Lower lobe of right lung (tissue), 2 donors: ENCODE data around the gene MRPS2. TPM values are rescaled to one million over a fixed set of nuclear protein-coding genes. Genes with fewer than 3 reads are reported as not detected.

Experiments
- ATAC-seq, 2 donors: fragments of 200-7000 bp; cut with Tn5 transposase; one replicate each; pipeline ENCODE4 v1.9.1; 2020 to 2022; ENCODE audit warnings: mild to moderate bottlenecking in 2 of 2, moderate library complexity in 2 of 2
- DNase-seq: peaks from one replicate; pipeline ENCODE4 v3.0.0-alpha.2; 2020
- H3K27ac ChIP-seq: fragments of 200-600 bp; one replicate; pipeline ENCODE4 v1.8.0; 2022
- H3K27me3 ChIP-seq: fragments of 200-600 bp; one replicate; pipeline ENCODE4 v1.8.0; 2022; ENCODE audit warnings: low read depth
- H3K36me3 ChIP-seq: fragments of 200-600 bp; one replicate; pipeline ENCODE4 v1.8.0; 2022; ENCODE audit warnings: mild to moderate bottlenecking
- H3K4me1 ChIP-seq: fragments of 200-600 bp; one replicate; pipeline ENCODE4 v1.8.0; 2022
- H3K4me3 ChIP-seq: fragments of 200-600 bp; one replicate; pipeline ENCODE4 v1.8.0; 2022; ENCODE audit warnings: mild to moderate bottlenecking
- H3K9me3 ChIP-seq: fragments of 200-600 bp; one replicate; pipeline ENCODE4 v1.8.0; 2022
- CTCF ChIP-seq: fragments of 200-600 bp; IDR thresholded peaks from one replicate; pipeline ENCODE4 v1.8.0; 2022; ENCODE audit warnings: antibody characterized with exemption, mild to moderate bottlenecking
- intact Hi-C: fragments of 100-400 bp; cut with DNase I; formaldehyde crosslinking; loops from one replicate; pipeline ENCODE4 v1.11.0; 2022
- total RNA-seq: library from RNA; stranded (reverse); fragmentation: NEBNext Ultra II Directional; extraction: Animal tissue kit (Norgen Biotek cat#: 25700); gene quantifications from one replicate; pipeline ENCODE4 v1.2.1, GENCODE V29; 2021
- donor health status: DM: no; HTN: yes; CAD: no; lungs with severe emphysema.

MRPS2 gene
- total RNA-seq, 1 donor from 2014 or later: 21.9 TPM

DNA sequence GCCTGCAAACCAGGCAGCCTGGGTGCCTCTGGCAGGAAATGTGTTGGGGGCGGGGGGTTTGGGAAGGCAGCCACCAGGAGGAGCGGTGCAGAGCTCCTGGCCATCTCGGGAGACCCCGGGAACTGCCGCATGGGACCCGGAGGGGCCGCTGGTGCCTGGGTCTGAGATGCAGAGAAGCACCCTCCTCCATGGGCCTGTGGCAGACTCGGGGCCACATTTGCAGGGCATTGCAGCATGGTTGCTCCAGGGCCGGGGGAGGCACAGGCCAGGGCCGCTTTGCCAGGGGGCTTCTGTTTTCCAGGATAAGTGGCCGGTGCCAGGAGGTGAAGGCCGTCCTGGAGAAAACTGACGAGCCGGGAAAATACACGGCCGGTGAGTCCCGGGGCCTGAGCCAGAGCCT lies 22.4 kb downstream of the MRPS2 start:
- DNase-seq: no peak
- Histone ChIP-seq H3K27ac (no peak overlapping the region), H3K4me3 (no peak overlapping the region), H3K36me3 (no peaks in the 10 kb centered on the region), H3K27me3 (peaks cover 6% of the 10 kb centered on the region), H3K9me3 (no peaks in the 10 kb centered on the region), H3K4me1 (no peaks in the 10 kb centered on the region)
- no peak for ATAC-seq
- no peak for TF ChIP-seq CTCF
- intact Hi-C loops: no loop called here

DNA sequence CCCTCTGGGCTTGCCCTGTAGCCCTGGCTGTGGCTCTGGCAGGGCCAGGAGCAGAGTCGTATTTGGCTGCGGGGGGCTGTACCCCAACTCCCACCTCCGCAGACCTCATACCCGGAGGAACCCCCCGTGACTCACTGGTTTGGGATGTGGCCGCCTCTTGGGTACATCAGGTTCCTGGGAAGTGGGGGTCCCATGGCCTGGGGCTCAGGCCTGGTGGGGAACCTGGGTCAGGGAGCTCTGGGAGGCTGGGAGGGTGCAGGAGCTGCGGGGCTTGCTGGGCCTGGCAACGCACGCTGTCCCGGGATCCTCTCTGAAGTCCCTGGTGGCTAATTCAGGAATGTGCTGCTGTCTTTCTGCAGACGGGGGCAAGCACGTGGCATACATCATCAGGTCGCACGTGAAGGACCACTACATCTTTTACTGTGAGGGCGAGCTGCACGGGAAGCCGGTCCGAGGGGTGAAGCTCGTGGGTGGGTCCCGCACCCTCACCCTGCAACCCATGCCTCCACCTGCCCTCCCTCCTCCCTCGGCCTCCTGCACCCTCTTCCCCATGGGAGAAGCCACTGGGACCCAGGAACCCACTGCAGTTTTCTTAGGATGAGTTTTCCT lies 23.1 kb downstream of the MRPS2 start:
- H3K4me3 ChIP-seq: no peak overlapping the region
- no peaks in the 10 kb centered on the region for H3K9me3 ChIP-seq
- ATAC-seq: no peak
- intact Hi-C loops: no loop called here
- H3K4me1 ChIP-seq: no peaks in the 10 kb centered on the region
- H3K27ac ChIP-seq: no peak overlapping the region
- H3K36me3 ChIP-seq: no peaks in the 10 kb centered on the region
- peaks cover 6% of the 10 kb centered on the region for H3K27me3 ChIP-seq
- no peak for TF ChIP-seq CTCF
- no peak for DNase-seq

GRCh38 chr9:135524130-135524861 lies 23.8 kb downstream of the MRPS2 start:
- Histone ChIP-seq H3K4me1 (no peaks in the 10 kb centered on the region), H3K4me3 (no peak overlapping the region), H3K36me3 (no peaks in the 10 kb centered on the region), H3K27ac (no peak overlapping the region), H3K9me3 (no peaks in the 10 kb centered on the region), H3K27me3 (peaks cover 6% of the 10 kb centered on the region)
- ATAC-seq (no peak), DNase-seq (no peak)
- no peak for TF ChIP-seq CTCF
- intact Hi-C loops: no loop called here

DNA sequence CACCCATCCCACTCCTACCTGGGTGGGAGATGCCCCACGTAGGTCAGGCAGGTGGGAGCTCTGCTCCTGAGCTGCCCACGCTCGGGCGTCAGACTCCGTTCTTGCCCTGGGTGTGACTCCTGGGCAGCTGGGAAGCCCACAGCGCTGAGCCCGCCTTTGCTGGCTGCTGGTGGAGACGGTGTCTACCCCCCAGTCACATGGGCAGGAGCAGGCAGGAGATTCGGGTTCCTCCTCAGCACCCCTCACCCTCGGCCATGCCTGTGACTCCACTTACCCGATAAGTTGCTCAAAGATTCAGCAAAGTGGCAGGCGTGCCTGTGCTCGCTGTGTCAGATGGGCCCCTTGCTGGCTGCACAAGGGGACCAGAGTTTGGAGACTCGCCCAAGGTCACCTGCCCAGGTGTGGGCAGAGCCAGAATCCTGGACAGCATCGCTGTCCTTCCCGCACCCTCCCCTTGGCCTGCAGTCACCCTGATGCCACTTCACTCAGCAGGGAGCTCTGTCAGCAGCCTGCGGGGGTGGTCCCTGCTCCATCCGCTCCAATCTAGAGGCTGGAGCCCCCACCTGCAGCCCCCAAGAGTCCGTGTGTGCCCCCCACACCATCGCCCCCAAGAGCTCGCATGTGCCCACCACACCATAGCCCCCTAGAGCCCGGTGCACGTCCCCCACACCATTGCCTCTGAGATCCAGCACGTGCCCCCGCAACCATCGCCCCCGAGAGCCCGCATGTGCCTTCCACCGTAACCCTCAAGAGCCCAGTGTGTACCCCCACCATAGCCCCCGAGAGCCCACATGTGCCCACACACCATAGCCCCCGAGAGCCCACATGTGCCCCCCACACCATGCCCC lies 25.0 kb downstream of the MRPS2 start:
- TF ChIP-seq CTCF: no peak
- H3K27ac ChIP-seq: no peak overlapping the region
- no peaks in the 10 kb centered on the region for H3K9me3 ChIP-seq
- no peaks in the 10 kb centered on the region for H3K36me3 ChIP-seq
- ATAC-seq (no peak), DNase-seq (no peak)
- peaks cover 13% of the 10 kb centered on the region for H3K27me3 ChIP-seq
- no peaks in the 10 kb centered on the region for H3K4me1 ChIP-seq
- H3K4me3 ChIP-seq: no peak overlapping the region
- intact Hi-C loops: no loop called here

- Histone ChIP-seq H3K36me3 (no peaks in the 10 kb centered on the region), H3K4me1 (no peaks in the 10 kb centered on the region), H3K4me3 (no peak overlapping the region), H3K9me3 (no peaks in the 10 kb centered on the region), H3K27me3 (peaks cover 18% of the 10 kb centered on the region), H3K27ac (no peak overlapping the region)
- intact Hi-C loops: no loop called here
- no peak for TF ChIP-seq CTCF
- ATAC-seq (no peak), DNase-seq (peak; percentile 12)
These were observed 25.7 kb downstream of the MRPS2 start for GRCh38 chr9:135526089-135526729.
